HG02943 (cell line): ENCODE results near the gene ZNF785.
"Not testable (repeated sequence)": the region's sequence is repeated elsewhere in the genome, so short reads cannot be mapped to it uniquely, and the experiment has no call there.

Experiments
- ATAC-seq: cut with Tn5 transposase; IDR thresholded peaks from one replicate; pipeline ENCODE4 v1.9.1; 2021; ENCODE audit warnings: mild to moderate bottlenecking, low read depth, moderate library complexity; ENCODE audit not compliant: unreplicated experiment

Gene ZNF785

GRCh38 chr16:30603945-30604315 is 18.4 kb upstream of the ZNF785 start:
- no peak for ATAC-seq

- no peak for ATAC-seq
These were observed 17.2 kb upstream of the ZNF785 start for GRCh38 chr16:30602616-30603277.

DNA sequence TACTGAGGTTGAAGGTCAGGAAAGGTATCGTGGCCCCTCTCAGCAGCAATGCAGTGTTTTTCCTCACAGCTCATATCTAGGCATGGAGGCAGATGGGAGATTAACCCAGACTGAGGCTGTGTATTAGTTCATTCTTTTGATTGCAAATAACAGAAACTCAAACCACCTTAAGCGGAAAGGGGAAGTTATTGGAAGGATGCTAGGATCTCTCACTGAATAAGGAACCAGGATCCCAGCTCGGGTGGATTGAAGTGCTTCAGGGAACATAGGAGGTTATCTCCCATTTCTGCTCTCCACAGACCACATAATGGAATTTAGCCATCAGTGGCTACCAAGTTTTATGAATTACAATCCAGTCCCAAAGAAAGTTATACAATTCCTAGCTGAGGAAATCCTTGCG is 16.5 kb upstream of the ZNF785 start:
- no peak for ATAC-seq

- no peak for ATAC-seq
These were observed 15.4 kb upstream of the ZNF785 start for GRCh38 chr16:30600929-30601328.

- no peak for ATAC-seq
These were observed 14.7 kb upstream of the ZNF785 start for GRCh38 chr16:30600215-30600614.

DNA sequence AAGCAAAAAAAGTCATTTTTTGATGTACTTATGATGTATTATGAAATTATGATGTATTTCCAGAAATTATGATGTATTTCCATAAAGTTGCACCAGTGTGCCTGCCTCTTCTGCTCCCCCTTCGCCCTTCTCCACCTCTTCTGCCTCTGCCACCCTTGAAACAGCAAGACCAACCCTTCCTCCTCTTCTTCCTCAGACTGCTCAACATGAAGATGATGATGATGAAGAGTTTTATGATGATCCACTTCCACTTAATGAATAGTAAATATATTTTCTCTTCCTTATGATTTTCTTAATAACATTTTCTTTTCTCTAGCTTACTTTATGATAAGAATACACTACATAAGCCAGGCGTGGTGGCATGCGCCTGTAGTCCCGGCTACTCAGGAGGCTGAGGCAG is 7.4 kb upstream of the ZNF785 start:
- no peak for ATAC-seq

- ATAC-seq = not testable (repeated sequence)
These were observed 5.4 kb upstream of the ZNF785 start for GRCh38 chr16:30590869-30591268.

DNA sequence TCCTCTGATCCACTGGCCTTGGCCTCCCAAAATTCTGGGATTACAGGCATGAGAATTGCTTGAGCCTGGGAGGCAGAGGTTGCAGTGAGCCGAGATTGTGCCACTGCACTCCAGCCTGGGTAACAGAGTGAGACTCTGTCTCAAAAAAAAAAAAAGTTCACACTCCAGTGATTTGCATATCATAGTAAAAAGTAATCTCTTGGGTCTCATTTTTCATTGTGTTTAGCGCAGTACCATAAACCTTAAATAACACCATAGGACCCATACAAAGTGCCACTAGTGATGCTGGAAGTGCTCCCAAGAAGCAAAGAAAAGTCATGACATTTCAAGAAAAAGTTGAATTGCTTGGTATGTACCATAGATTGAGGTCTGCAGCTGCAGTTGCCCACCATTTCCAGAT is 4.1 kb upstream of the ZNF785 start:
- ATAC-seq = not testable (repeated sequence)

GRCh38 chr16:30588651-30589050 is 3.2 kb upstream of the ZNF785 start:
- ATAC-seq = no peak

DNA sequence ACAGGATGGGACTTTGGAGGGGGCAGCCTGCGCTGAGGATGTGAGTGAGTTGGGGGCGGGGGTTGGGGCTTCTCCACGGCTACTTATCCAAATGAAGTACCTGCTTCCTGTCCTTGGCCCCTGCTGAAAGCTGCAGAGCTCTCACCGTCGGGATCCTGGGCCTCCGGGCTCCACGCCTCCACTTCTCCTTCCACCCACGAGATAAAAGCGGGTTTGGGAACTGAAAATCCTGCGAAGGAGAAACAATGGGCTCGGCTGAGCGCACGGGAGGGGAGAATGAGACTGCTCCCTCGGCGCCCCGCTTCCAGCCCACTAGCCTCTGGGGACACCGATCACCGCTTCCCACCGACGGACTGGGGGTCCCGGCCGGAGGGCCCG is 486 bp downstream of the ZNF785 start:
- ATAC-seq = peak; percentile 27

GRCh38 chr16:30582611-30583340 is 2.7 kb downstream of the ZNF785 start:
- no peak for ATAC-seq

- no peak for ATAC-seq
These were observed 4.0 kb downstream of the ZNF785 start for GRCh38 chr16:30581457-30581856.

GRCh38 chr16:30574678-30575077 is 10.8 kb downstream of the ZNF785 start:
- no peak for ATAC-seq

DNA sequence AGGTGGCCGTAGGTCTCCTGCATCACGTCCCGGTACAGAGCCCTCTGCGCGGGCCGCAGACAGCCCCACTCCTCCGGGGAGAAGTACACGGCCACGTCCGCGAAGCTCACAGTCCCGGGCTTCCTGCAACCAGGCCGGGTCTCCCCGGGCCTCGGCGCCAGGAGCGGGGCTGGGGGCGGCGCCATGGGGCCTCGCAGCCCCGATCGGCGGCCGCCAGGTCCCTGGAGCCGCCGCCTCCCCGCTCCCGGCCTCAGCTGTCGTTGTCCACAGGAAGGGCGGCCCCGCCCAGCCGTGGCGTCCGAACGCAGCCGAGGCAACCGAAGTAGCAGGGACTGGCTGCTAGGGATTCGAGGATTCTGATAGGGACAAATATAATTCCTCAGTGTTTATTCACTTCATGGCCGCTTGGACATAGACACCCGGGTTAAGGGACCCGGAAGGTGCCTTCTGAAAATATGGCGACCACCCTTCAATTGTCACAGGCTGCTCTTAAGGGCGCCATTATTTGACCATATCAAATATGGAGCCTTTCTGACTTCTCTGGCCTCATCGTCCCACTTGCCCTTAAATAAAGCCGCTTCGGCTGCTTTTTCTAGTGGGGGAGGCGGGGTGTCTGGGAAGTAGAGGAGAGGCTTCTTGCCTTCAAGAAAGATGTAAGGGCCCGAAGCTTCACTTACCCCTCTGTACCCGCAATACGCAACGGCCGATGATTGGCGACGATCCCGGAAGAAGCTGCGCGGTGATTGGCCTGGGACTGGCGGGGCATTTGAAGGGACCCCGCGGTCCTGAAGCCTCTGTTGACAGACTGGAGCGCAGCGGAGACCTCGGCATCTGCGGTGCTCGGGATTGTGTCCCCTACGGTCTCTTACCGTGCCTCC is 13.8 kb downstream of the ZNF785 start, which contains the start of gene ZNF688:
TSS of gene ZNF688 (minus strand) at position 270 of the 878 bp plus-strand sequence. CDS start at position 185, 85 bp downstream.
- peak; percentile 70 for ATAC-seq

GRCh38 chr16:30570636-30571444 is 14.7 kb downstream of the ZNF785 start:
- no peak for ATAC-seq

DNA sequence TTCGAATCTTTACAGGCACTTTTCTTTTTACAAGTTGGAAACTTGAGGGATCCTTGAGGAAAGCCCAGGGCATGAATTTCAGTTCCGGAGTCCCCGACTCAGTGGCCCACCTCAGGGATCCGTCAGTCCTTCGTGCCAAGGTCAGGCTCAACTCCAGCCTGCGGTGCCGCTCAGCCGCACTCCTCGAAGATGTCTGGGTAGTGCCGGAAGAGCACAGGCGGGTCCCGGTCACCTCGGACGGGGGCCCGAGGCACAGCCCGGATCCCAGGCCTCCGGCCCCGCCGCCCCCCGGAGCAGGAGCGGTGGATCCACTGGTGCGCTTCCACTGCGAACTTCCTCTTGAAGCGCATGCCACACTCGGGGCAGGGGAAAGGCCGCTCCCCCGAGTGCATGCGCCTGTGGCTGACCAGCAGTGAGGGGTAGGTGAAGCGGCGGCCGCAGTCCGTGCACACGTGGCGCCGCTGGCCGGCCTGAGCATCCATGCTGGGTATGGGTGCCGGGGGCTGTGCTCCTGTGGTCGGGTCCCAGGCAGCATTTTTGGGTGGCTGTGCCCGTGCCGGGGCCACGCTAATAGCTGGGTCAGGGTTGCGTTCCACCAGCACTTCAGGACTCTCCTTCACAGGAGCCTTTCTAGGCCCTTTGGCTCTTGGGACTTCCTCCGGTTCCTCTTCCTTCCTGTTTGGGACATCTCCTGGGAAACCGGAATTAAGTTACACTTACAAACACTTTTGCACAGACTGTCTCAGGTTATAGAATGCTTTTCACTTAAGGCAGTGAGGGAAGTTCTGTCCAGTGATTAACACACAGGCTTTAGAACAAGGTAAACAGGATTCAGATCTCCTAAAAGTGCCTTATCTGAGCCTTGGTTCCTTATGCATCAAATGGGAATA is 15.5 kb downstream of the ZNF785 start:
- no peak for ATAC-seq

DNA sequence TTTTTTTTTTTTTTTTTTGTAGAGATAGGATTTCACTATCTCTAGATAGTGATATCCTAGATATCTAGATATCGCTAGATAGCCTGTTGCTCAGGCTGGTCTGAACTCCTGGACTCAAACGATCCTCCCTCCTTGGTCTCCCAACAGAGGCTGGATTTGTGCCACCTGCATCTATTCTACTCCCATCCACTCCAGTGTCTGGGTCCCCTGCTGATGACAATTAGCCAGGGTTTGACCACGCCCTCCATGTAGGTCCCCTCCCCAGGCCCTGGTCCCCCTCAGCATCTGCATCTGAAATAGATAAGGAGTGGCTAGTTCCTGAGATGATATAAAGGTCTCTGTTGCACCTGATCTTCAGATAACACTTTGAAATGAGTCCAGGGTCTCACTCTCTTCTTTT is 16.2 kb downstream of the ZNF785 start:
- no peak for ATAC-seq

- ATAC-seq = no peak
These were observed 17.4 kb downstream of the ZNF785 start for GRCh38 chr16:30567991-30568638.
